GM21423 (cell line): Measurements from ENCODE around the gene SREBF1.

ENCODE experiments used
- ATAC-seq: cut with Tn5 transposase; IDR thresholded peaks from one replicate; pipeline ENCODE4 v1.9.1; 2021; ENCODE audit warnings: mild to moderate bottlenecking, moderate library complexity; ENCODE audit not compliant: unreplicated experiment

SREBF1 gene

DNA sequence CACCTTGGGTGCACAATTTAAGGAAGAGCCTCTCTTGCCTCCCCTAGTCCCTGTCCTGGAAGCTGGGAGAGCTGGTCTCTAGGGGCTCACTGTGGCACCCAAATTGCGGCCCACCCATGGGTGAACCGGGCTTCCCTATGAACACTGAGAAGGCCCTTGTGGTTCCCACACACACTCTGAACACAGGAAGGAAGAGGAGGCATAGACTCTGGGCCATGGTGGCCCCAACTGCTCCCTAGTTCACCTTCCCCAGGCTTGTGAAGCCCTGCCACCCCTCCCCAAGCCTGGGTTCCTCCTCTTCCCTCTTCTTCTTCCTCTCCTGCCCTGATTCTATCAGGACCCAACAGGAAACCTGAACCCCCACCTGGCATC lies 10.5 kb downstream of the SREBF1 start:
- no peak for ATAC-seq

DNA sequence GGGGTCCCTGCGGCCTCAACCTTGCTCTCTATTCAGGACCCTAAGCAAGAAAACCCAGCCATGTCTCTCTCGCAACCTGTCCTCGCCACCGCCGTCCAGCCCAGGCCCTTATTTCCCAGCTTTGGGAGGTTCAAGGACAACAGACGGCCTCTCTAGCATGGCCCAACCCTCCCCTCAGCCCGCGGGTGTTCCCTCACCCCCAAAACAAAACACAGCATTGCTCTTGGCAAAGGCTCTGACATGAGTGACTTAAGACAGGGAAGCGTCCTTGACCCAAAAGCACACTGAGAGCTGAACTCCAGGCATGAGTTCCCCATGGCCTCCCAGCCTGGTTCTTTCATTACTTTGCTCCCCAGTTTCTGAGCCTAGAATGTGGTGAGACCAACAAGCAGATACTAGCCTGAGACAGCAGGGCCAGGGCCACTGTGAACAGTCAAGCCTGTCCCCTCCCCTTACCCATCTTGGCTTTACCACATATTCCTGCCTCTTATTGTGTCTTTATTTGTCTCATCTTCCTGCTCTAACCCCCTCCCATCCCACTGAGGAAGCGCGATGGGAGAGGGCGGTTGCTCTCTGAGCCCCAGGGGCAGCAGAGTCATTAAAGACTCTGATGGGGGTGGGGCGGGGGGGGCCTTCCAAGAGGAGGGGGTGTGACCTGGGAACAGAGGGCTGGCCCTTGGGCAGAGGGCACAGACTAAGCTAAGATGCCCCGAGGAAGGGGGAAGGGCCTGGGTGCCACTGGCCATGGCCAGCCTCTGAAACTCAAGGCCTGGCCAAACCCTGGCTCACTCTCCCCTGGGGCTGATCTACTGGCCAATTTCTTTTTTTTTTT lies 11.8 kb downstream of the SREBF1 start:
- ATAC-seq: no peak

DNA sequence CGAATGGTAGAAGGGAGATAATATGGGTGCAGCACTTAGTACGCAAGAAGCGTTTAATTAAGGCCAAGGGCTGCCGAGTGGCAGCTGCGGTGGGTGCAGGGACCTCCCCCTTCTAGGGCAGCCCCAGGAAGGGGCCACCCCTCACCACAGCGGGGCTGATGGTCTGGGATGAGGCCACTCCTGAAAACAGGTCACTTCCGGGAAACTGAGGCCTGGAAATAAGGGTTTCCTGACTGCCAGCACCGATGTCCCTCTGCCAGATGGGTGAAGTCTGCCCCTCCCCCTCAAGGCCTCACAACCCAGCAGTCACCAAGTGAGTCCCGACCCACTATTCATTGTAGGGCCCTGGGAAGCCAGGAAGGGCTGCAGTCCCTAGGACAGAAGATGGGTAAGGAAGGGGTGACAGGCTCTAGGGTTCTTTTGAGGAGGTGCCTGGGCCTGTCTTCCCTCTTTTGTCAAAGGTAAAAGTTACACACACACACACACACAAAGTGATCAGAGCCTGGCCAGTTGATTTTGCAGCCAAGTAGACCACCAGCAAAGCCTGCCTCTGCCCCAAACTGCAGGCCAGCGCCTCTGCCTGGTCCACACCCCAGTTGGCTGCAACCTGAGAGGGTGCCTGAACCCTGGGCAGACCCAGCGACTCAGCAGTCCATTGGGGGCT lies 12.5 kb downstream of the SREBF1 start:
- ATAC-seq: no peak

DNA sequence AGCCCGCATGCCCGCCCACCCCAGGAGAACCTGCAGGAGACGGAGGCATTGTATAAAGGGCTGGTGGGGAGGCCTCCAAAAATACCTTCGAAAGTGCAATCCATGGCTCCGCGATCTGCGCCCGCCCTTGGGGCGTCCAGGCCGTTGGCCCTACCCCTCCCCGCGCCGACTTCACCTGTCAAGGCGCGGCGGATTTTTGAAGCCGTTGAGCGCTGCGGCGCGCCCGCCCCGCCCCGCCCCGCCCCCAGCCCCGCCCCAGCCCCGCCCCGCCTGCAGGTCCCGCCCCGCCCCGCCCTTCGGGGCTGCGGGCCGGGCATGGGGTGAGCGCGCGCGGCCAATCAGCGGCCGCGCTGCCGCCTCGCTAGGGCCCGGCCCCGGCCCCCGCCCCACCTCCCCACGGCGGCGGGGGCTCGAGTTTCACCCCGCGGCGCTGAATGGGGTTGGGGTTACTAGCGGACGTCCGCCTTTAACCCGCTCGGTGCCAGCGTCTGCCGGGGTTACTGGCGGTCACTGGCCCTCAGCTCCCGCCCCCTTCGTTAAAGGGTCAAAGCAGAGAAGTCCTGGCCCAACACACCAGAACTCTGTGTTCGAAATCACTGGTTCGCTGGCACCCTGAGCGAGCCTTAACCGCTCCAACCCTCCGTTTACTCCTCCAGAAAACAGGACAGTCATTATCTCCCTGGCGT lies 13.2 kb downstream of the SREBF1 start:
- peak; percentile 76 for ATAC-seq

- ATAC-seq: no peak
Measured at GRCh38 chr17:17822616-17823015, 14.2 kb downstream of the SREBF1 start.

- ATAC-seq: no peak
Measured at GRCh38 chr17:17822189-17822588, 14.6 kb downstream of the SREBF1 start.

- ATAC-seq: no peak
Measured at GRCh38 chr17:17820463-17821158, 16.2 kb downstream of the SREBF1 start.

DNA sequence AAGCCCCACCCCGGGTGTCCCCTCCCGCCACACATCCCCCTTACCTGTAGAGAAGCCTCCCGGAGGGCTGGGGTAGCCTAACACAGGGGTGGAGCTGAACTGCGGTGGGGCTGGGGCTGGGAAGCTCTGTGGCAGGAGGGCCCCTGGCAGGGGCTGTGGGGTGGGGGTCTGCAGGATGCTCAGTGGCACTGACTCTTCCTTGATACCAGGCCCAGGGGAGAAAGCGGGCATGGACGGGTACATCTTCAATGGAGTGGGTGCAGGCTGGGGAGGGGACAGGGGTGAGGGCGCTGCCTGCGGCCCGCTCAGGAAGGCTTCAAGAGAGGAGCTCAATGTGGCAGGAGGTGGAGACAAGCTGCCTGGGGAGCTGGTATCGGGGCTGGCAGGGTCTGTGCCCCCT lies 16.7 kb downstream of the SREBF1 start:
- no peak for ATAC-seq

- peak; percentile 40 for ATAC-seq
Measured at GRCh38 chr17:17819561-17819995, 17.2 kb downstream of the SREBF1 start.

DNA sequence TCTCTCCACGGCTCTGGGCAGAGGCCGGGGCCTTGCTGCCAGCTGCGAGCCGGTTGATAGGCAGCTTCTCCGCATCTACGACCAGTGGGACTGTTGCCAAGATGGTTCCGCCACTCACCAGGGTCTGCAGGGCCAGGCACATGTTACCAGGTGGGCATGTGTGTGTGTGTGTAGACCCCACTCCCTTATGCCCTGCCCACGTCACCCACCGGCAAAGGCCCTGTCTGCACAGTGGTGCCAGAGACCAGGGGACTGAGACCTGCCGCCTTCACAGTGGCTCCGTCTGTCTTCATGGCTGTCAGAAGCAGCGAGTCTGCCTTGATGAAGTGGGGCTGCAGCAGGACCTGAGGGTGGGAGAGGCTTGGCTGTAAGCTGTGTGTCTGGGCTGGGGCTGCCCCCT lies 17.7 kb downstream of the SREBF1 start:
- ATAC-seq: no peak

GRCh38 chr17:17818088-17818526 lies 18.7 kb downstream of the SREBF1 start:
- no peak for ATAC-seq

DNA sequence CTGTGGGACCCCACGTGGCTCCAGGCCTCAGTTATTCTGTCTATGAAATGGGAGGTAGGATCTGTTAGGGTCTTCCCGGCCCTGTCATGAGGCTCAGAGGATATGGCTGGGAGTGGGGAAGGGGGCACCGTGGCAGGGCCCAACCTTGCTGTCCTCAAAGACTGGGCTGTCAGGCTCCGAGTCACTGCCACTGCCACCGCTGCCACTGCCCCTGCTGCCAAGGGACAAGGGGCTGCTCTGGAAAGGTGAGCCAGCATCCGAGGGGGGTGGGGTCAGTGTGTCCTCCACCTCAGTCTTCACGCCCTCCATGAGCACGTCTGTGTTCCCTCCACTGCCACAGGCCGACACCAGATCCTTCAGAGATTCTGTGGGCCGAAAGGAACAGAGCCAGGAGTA lies 19.2 kb downstream of the SREBF1 start:
- no peak for ATAC-seq

GRCh38 chr17:17816831-17817551 lies 19.8 kb downstream of the SREBF1 start:
- no peak for ATAC-seq

DNA sequence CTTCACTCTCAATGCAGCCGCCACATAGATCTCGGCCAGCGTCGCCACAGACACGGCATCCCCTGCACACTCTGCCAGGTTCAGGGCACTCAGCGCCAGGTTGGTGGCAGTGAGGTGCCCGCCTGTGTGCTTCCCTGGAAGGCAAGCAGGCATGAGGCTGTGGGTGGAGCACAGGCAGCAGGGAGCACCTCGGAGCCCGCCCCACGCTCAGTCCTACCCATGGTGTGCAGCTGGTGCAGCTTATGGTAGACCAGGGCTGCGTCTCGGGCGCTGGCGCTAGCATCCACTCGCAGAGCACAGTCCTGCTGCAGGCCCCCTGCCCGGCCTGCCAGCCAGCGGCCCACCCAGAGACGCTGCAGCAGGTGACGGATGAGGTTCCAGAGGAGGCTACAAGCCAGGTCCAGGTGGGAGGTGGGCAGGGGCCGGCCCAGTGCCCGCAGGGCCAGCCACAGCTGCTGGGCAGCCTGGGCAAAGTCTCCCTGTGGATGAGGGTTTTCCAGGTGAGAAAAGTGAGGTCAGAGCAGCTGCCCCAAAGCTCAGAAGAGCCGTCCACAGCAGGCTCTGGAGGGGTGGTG lies 20.5 kb downstream of the SREBF1 start:
- no peak for ATAC-seq

DNA sequence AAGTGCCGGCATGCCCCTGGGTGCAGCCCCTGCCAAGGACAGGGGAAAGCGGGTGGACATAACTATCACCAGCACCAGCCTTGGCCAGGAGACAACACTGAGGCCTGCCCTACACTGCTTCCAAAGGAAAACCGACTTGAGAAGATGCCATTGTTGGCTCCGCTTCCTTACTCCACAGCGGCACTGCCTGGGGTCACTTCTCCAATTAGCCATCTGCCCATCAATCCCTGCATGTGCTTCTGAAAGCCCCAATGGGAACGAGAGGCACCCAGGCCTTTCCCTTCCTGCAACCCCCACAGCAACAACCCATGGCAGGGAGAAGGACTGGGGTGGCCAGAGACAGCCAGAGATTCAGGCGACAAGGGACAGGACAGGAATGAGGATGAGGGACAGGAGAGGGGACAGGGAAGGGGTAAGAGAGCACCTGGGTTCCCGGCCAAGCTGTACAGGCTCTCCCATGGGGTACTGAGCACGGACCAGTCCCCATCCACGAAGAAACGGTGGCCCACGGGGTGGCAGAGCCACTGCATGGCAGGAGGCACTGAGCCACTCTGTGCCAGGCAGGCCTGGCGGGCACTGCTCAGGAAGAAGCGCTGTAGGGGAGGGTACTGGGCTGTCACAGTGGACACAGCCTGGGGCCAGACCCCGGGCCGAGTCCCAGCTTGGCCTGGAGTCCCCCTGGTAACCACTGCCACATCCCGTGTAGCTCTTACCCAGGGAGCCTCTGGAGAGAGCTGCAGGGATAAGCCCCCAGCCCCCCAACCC lies 21.2 kb downstream of the SREBF1 start:
- no peak for ATAC-seq

GRCh38 chr17:17815062-17815406 lies 21.8 kb downstream of the SREBF1 start:
- ATAC-seq: no peak

DNA sequence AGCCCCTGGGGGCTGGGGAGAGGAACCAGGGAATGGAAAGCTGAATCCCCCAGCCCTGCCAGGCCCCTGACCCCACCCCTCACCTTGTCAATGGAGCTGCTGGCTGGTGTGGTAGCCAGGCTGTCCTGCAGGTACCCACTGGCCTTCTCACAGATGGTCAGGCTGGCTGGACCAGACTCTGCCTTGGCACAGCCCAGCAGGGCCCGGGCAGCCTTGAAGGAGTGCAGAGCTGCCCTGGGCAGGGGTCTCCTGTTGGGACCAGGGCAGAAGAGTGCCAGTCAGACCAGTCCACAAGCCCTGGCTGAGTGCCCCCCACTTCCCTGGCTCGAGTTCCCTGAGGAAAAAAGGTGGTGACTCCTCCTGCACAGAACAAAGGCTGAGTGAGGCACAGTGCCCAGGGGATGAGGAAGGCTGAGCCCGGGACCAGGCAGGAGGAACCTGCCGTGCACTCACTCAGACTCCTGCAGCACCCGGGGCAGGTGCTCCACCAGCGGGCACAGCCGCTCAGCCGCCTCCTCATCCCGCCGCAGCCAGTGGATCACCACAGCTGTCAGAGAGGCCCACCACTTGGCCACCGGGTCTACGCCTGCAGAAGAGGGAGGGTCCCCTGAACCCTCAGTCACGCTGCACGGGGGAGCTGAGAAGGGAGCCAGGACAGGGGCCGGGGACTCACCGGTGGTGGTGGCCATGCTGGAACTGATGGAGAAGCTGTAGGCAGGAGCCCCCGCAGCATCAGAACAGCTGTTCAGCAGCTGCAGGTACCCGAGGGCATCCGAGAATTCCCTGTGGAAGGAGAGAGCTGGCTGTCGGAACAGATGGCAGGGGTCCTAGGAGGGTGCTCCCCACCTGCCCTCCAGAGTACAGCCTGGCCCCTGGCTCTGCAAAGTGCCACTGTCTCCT lies 22.4 kb downstream of the SREBF1 start:
- ATAC-seq: no peak

DNA sequence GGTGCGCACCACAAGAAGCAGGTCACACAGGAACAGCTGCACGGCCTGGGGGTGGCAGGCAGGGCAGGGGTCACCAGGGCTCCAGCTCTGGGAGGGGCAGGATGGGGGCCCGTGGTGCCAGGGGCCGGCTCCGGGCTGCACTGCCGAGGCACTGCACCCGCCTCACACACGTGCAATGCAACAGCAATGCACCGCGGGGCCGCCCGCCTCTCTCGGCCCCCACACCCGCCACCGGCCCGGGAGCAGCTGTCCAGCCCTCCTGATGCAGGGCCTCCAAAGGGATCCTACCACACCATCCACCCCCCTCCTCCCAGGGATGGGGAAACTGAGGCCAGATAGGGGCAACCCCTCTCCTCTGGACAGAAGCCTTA lies 23.1 kb downstream of the SREBF1 start:
- no peak for ATAC-seq
